T-helper 9 cell (primary cell): ENCODE results near the gene SLC25A42.
"Not testable (repeated sequence)": the region's sequence is repeated elsewhere in the genome, so short reads cannot be mapped to it uniquely, and the experiment has no call there.

Source experiments
- DNase-seq: peaks from one replicate; pipeline ENCODE4 v3.0.0-alpha.2; 2020
- total RNA-seq, 2 donors: gene quantifications; one replicate each; lab custom pipeline; 2026; lab: John Stamatoyannopoulos, UW

SLC25A42 gene, protein sequence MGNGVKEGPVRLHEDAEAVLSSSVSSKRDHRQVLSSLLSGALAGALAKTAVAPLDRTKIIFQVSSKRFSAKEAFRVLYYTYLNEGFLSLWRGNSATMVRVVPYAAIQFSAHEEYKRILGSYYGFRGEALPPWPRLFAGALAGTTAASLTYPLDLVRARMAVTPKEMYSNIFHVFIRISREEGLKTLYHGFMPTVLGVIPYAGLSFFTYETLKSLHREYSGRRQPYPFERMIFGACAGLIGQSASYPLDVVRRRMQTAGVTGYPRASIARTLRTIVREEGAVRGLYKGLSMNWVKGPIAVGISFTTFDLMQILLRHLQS
- total RNA-seq = 16.2 to 27.8 reads per million in 2 donors

DNA sequence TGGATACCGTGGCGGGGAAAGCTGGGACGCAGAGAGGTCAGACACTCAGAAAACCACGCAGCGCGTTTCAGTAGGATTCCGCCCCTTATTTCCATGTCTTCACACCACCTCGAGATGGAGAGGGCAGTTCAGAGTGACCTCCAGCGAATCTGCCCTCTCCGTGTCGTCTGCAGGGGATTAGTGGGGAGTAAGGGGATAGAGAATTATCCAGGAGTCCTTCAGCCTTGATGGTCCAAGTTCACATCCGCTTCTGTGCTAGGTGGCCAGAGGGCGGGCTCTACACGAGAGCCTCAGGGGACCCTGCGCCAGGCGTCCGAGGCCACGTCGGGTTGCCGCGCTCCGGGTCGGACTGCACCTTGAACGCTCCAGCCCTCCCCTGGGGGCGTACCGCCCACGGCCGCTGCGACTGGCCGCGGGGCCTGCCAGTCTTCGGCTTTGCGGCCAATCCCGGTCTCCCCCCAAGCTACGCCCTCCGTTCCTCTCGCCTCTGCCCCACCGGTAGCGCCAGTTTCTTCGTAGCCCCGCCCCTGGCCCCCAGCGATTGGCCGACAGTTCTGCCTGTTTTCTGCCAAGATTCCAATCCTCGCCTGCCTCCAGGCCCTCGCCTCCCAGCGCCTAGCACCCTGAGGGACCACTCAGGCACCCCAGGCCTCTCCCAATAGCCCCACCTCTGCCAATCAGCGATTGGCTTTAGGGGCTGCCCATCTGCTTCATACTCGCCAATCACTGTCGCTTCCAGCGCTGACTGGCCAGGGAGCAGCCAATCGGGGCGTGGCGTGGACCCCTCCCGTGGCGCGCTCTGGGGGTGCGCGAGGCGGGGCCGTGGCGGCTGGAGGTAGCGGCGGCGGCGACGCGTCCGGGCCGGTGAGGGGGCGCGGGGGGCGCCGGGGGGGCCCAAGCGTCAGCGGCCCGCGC is at the start of gene SLC25A42:
Gene SLC25A42 (plus strand): TSS at position 812 of the 915 bp plus-strand sequence. CDS start 32,131 bp downstream, outside the sequence.
- peak; percentile 97 for DNase-seq

DNA sequence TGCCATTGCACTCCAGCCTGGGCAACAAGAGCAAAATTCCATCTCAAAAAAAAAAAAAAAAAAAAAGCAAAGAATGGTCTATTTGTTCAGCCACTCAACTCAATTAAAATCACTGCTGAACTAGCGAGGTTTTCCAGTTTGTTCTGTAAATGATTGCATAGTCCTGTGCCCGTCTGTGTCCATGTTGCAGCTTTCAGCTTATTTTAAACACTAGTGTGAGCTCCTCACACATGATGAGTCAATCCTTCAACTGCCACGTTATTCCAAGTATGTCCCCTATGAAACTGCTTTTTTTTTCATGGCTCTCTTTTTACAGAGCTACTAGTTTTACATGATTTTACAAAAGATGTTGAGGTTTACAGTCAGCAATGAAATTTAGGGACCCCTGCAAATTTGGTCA is 42.7 kb upstream of the SLC25A42 start:
- no peak for DNase-seq

DNA sequence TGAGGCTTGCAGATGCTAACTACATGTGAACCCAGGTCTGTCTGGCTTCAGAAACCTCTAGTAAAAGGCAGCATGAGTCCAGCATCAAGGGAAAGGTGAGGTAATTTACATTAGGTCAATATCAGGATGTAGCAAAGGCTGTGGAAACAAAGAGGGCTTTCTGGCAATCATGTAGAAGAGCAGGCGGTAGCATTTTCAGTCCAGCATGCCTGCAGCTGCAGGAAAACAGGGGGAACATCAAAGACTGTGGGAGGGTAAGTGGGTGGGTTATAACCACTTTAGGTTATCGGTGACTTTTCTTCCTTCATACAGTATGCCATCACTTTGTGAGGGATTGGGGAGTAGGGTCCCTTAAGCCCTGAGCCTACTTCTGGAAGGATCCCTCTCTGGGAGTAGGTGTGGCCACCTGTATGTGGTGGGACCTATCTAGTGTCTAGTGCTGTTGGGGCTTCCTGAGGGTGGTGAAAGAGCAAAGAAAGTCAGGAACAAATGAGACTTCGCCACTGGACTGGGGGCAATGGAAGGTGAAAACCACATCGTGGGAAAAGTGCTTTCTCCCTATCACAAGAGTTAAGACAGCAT is 41.3 kb upstream of the SLC25A42 start:
- DNase-seq = no peak

DNA sequence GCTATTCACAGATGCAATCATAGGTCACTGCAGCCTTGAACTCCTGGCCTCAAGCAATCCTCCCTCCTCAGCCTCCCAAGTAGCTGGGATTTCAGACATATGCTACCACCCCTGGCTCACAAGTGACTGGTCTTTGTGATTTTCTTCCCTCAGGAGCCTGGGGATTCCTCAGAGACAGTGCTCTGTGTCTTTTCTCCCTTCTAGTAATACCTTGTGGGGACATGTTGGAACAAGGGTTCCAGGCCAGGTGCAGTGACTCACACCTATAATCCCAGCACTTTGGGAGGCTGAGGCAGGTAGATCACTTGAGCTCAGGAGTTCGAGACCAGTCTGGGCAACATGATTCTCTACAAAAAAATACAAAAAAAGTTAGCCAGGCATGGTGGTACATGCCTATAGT is 40.4 kb upstream of the SLC25A42 start:
- not testable (repeated sequence) for DNase-seq

DNA sequence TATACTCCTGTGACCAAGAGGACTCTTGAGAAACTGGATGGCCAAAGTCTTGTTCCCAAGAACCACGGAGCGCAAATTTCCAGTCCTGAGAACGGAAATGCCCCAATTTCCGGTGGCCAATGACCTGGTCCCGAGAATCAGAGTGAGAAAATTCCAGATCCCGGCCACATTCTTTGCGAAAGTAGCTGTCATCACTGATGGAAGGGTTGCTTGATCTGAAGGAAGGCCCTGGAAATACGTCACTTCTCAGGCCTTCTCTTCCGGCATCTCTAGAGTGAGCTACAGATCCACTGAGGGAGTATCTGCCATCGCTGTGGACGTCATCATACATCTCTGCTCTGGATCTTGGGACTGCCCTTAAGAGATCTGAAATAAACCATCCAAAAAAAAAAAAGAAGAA is 37.9 kb upstream of the SLC25A42 start:
- no peak for DNase-seq

DNA sequence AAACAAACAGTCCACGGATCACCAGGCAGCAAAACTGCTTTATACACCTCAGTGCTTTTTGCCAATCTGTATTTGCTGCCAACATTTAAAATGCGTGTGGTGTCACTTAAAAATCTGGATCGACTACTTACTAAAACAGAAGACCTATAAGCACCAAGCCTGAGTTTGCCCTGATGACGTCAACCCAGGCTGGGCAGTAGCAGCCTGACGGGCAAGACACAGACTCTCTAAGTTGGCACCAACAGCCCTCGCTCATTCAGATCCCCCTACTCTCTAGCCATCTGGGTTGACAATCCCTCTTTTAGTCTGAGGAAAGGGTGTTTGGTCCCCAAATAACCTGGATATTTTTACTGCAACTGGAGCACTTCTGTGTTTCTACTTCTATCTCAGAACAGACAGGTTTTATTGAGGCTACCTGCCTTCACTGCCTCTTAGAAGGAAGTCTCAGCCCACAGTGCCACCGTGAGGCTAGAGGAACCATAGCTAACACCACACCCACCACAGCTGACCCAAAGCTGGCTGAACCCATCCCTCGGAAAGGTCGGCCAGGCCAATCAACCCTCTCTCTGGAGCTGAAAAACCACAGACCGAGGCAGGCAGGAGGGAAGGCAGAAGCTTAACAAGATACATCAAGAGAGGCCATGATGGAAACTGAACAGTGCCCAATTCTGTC is 37.4 kb upstream of the SLC25A42 start:
- DNase-seq = no peak

DNA sequence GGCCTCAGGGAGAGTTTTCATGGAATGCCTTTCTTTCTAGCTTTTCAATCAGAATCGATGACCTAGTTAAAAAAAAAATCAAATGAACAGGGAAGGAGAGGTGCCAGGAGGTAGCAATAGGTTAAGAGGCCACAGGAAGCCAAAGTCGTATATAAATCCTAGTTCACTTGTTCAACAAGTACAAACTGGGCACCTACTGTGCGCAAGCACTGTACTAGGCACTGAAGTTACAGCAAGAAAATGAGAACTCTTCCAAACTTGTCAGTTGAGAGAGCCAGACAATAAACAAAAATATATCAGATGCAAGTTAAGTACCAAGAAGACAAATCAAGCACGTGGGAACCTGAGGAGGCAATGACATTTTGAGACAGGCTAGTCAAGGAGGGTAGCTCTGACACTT is 36.6 kb upstream of the SLC25A42 start:
- DNase-seq = no peak

DNA sequence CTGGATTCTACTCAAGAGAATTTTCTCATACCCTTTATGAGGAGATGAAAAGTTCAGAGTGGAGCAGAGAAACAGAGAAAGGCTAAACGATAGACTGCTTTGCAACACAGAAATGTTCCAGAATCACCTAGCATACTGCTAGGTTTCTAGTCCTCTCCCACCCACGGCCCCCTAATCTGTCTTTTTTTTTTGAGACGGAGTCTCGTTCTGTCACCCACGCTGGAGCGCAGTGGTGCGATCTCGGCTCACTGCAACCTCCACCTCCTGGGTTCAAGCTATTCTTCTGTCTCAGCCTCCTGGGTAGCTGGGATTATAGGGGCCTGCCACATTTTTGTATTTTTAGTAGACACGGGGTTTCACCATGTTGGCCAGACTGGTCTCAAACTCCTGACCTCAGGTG is 35.3 kb upstream of the SLC25A42 start:
- DNase-seq = no peak

DNA sequence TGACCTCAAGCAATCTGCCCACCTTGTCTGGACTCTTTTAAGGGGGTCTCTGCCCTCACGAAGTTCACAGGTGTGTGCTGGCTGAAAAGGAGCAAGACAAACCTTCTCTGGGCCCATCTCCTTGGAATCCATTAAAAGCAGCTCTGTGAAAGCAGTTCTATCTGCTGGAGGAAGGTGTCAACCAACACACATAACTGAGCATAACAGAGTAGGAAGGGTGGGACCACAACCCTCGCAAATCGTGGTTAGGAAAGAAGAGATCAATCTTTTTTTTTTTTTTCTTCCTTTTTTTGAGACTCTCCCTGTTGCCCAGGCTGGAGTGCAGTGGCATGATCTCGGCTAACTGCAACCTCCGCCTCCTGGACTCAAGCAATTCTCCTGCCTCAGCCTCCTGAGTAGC is 31.9 kb upstream of the SLC25A42 start:
- no peak for DNase-seq

DNA sequence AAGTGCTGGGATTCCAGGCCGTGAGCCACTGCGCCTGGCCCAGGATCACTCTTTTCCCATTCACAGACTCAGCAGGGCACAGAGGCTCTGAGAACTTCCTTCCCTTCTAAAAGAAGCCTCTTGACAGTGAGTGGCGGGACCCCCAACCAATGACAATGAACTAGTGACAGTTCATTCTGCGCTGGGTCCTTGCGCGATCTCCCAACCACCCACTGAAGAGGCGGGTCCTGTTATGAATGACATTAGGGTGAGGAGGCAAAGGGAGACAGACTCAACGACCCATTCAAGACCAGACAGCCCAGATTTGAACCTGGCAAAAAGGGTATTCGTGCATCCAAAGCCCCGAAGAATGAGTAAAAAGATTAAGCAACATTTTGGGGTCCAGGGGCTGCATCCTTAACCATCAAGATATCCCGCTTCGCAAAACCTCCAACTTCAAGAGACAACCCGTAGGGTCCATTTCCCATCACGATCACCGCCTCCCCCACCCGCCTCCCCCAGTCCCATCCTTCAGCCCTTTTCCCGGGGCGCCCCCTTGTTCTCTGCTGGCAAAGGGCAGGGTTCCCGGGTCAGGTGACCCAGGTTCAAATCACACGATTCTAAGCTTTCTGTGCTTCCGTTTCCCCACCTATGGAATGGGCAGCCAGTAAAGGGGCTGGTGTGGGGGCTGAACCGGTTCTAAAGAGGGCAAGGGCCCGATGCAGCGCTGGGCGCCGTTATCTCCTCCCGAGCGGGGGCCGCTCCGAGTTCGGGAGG is 31.2 kb upstream of the SLC25A42 start:
- peak; percentile 24 for DNase-seq

DNA sequence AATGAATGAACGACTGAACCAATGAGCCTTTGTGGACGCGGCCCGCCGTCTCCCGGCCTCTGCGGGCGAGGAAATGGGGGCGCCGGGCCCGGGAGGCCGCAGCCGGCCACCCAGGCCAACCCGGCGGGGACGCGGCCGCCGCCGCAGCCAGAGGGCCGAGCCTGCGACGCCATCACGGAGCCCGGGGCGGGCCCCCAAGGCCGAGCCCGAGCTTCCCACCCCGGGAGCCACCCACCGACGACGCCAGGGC is 30.7 kb upstream of the SLC25A42 start:
- no peak for DNase-seq

DNA sequence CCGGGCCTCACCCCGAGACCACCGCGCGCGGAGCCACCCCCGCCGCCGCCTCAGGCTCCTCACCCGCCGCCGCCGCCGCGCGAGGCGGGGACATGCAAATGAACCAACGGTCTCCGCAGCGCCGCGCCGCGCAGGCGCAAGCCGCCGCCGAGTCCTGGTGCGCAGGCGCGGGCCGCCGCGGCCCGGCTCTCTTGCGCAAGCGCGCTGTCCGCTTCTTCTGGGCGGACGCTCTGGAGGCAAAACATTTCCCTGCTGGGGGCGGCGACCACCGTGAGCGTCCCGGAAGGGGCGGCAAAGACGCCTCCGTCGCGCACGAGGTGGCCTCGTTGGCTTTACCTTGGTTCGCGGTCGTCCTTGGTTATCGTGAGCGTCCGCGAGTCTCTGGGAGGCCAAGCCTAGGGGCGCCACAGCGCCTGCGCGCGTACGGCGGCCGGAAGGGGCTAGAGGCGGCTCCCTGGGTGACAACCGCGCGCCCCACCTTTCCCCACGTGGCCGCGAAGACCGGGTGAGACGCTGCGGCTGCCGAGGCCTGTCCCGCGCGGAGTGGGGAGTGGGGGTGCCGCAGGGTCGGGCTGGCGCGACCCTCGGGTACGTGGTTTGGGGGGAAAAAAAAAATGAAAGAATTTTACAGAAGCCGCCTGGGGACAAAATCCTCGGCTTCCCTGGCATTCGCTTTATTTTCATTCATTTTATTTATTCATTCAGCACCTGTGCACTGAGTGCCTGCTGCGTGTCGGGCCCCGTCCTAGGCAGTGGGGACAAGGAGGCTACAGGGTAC is 30.2 kb upstream of the SLC25A42 start, which contains the start of the genes ARMC6 and SUGP2:
Gene ARMC6 (plus strand): TSS at position 178 of the 778 bp plus-strand sequence. CDS start 607 bp downstream, outside the sequence.
Gene SUGP2 (minus strand): TSS at position 92 of the 778 bp plus-strand sequence. CDS start 2,446 bp downstream, outside the sequence.
- DNase-seq = peak; percentile 82

DNA sequence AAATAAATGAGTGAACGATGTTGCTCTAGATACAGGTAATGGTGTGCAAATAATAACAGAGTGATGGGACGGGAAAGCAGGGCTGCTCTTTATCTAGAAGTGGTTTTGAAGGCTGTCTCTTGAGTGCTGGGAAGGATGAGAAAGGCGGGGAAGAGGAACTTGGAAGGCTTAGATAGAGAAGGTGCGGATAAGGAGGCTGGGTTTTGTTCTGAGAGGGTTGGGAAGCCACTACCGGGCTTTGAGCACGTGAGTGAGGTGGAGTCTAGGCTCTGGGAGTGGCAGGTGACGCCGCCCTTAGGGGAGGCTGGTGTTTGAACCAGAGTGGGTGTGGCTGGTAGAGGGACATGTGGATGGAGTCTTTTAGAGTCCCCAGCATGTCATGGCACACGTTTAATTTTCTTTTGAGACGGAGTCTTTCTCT is 29.6 kb upstream of the SLC25A42 start:
- peak; percentile 47 for DNase-seq

DNA sequence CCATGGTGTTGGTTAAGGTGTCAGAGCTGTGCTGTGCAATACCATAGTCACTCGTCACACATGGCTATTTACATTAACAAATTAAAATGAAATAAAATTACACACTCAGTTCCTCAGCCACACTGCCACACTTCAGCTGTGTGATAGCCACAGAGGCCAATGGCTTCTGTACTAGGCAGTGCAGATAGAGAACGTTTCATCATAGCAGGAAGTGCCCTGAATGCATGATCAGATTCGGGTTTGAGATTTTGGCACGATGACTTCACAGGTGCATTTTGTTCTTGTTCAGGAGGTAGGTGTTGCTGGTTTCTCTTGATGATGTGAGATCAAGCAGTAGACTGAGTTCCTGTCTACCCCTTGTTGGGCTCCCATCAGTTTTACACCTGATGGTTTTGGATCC is 23.9 kb upstream of the SLC25A42 start:
- no peak for DNase-seq

DNA sequence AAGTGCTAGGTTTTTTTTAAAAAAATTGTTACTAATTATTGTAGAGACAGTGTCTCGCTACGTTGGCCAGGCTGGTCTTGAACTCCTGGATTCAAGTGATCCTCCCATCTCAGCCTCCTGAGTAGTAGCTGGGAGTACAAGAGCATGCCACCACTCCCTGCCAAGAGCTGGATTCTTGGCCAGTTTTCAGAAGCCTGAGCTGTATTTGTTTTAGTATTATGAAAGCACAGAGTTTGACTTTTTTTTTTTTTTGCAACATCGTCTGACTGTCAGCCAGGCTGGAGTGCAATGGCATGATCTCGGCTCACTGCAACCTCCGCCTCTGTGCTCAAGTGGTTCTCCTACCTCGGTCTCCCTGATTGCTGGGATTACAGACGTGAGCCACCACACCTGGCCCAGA is 23.4 kb upstream of the SLC25A42 start:
- no peak for DNase-seq

DNA sequence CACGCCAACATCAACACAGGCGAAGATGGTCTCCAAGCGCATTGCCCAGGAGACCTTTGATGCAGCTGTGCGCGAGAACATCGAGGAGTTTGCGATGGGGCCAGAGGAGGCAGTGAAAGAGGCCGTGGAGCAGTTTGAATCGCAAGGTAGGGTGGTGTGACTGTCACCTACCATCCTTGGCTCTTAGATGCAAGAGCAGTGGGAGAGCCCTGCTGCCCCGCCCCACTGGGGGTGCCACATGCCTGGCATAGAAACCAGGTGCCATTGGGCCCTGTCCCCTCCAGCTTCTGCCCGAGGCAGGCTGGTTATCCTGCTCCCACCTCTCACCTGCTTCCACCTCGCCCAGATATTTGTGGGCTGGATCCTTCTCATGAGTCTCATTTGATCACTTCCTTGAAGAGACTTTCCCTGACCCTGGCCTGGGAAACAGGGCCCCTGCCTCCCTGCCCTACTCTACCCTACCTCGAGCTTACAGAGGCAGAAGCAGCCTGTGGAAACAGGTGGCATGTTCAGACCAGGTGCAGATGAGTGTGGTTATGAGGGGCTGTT is 21.0 kb upstream of the SLC25A42 start:
- DNase-seq = no peak

DNA sequence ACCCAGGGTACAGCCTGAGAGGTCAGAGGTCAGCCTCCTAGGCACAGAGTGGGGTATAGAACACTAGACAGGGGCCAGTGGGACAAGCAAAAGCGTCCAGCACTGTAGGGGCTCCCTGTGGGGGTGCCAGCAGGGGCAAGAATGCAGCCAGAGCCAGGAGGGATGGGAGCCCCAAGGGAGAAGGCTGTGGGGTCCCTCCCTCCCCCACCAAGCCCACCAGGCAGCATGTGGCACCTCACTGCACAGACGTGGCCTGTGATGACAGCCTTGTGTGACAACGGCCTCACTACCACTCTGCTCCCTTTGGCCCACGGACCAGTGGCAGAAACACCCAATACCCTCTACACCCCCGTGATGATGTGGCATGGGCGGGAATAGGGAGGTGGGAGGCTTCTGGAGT is 20.3 kb upstream of the SLC25A42 start:
- DNase-seq = no peak

DNA sequence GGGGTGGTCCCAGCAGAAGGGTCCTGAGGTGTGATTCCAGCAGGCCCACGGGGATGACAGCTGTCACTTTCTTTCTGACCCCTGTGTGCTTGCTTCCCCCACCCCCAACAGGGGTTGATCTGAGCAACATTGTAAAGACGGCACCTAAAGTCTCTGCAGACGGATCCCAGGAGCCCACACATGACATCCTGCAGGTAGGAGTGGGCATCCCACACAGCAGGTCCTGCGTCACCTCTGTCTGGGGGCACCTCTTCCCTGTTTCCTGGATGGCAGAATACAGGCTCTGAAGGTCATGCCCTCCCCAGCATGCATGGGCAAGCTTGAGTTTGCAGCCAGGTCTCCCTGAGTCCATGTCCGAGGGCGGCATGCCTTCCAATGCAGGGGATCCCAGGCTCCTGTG is 19.9 kb upstream of the SLC25A42 start:
- no peak for DNase-seq

DNA sequence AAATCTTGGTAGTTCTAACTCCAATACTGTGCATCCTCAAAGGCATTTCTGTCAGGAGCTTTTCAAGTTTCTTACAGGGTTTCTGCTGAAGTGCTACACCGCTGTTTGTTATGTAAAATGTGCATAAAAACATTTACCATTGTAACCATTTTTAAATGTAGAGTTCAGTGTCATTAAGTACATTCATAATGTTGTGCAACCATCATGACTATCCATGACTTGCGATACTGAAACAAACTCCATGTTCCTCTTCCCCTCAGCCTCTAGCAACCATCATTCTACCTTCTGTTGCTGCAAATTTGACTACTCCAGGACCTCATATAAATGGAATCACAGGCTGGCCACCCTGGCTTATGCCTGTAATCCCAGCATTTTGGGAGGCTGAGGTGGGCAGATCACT is 14.4 kb upstream of the SLC25A42 start:
- no peak for DNase-seq

DNA sequence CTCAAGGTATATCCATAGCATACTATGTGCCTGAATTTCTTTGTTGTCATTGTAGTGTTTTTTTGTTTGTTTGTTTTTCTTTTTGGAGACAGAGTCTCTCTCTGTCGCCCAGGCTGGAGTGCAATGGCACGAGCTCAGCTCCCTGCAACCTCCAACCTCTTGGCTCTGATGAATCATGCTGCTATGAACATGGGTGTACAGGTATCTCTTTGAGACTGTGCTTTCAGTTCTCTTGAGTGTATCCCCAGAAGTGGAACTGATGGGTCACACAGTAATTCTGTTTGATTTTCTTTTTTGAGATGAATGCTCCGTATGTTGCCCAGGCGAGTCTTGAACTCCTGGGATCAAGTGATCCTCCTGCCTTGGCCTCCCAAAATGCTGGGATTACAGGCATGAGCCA is 13.7 kb upstream of the SLC25A42 start:
- no peak for DNase-seq

DNA sequence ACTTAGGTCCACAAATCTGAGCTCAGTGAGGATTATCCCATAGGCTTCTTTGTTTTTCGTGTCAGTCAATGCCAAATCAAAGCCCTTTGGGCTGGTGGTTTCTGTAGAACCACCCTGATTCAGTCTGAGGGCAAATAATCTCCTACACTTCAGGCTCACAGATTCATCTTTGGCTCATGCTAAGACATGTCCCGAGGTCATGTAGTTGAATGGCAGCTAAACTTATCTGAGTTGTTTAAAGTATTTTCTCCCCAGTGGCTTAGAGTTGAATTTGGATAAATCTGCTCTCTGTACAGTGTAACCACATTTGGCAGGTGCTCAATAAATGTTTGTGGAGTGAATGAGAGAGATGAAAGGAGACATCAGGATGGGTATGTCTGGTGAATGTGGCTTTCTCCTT is 13.1 kb upstream of the SLC25A42 start:
- no peak for DNase-seq
